Fibroblast of lung (primary cell): Measurements from ENCODE around the gene NDUFA13. TPM values are rescaled to one million over a fixed set of nuclear protein-coding genes. Genes with fewer than 3 reads are reported as not detected.

ENCODE experiments used
- DNase-seq, 2 donors: peaks; one replicate each; pipeline versions ENCODE4 v3.0.0 to v3.0.0-alpha.2; 2010; ENCODE audit warnings: low read depth in 2 of 2
- H2AFZ ChIP-seq: 2 replicates; pipeline ENCODE4 v1.5.1; 2012; ENCODE audit warnings: low read length, control low read depth, inconsistent platforms
- H3K27ac ChIP-seq: 2 replicates; pipeline ENCODE4 v1.5.1; 2011; ENCODE audit warnings: low read length, control low read depth; ENCODE audit not compliant: insufficient read depth
- H3K27me3 ChIP-seq: 2 replicates; pipeline ENCODE4 v1.5.1; 2011; ENCODE audit warnings: mild to moderate bottlenecking, low read length; ENCODE audit not compliant: control insufficient read depth, insufficient read depth
- H3K36me3 ChIP-seq: 2 replicates; pipeline ENCODE4 v1.5.1; 2011; ENCODE audit warnings: low read length; ENCODE audit not compliant: control insufficient read depth, insufficient read depth
- H3K4me1 ChIP-seq: 2 replicates; pipeline ENCODE4 v1.5.1; 2011; ENCODE audit warnings: low read length; ENCODE audit not compliant: control insufficient read depth, insufficient read depth; ENCODE audit errors: extremely low read depth
- H3K4me2 ChIP-seq: 2 replicates; pipeline ENCODE4 v1.5.1; 2011; ENCODE audit warnings: low read length, control low read depth; ENCODE audit not compliant: insufficient read depth; ENCODE audit errors: extremely low read depth
- H3K4me3 ChIP-seq, 4 experiments: fragments of 200-600 bp in 1 of 4; sonication (generic) in 1 of 4; replicated peaks in 1 of 4; 2 replicates each; pipeline ENCODE4 v1.5.1; 2011 to 2016; ENCODE audit warnings: low read length in 4 of 4, low read depth in 3 of 4, mild to moderate bottlenecking in 3 of 4, control low read depth in 2 of 4, inconsistent platforms in 1 of 4, mixed read lengths in 1 of 4; ENCODE audit not compliant: insufficient read depth in 1 of 4; ENCODE audit errors: control extremely low read depth in 1 of 4
- H3K79me2 ChIP-seq: 2 replicates; pipeline ENCODE4 v1.5.1; 2012; ENCODE audit warnings: mild to moderate bottlenecking, low read length, inconsistent platforms; ENCODE audit not compliant: control insufficient read depth, insufficient read depth
- H3K9ac ChIP-seq: 2 replicates; pipeline ENCODE4 v1.5.1; 2011; ENCODE audit warnings: mild to moderate bottlenecking, low read length, control low read depth; ENCODE audit not compliant: insufficient read depth
- H3K9me3 ChIP-seq: 2 replicates; pipeline ENCODE4 v1.5.1; 2012; ENCODE audit warnings: low read depth, low read length; ENCODE audit not compliant: control insufficient read depth, insufficient read depth
- H4K20me1 ChIP-seq: 2 replicates; pipeline ENCODE4 v1.5.1; 2011; ENCODE audit warnings: low read length; ENCODE audit not compliant: control insufficient read depth, insufficient read depth; ENCODE audit errors: extremely low read depth
- EZH2 ChIP-seq: IDR thresholded peaks from 2 replicates; pipeline ENCODE4 v1.5.1; 2012; ENCODE audit warnings: low read length, control low read depth, mild to moderate bottlenecking; ENCODE audit errors: missing control alignments
- polyA plus RNA-seq, 2 donors: library from polyadenylated mRNA; depleted of rRNA in 1 of 2; stranded (reverse) in 1 of 2; unstranded in 1 of 2; fragments of >200 nt; gene quantifications; 2 replicates each; pipeline ENCODE4 v1.2.1, GENCODE V29; 2011 to 2012; ENCODE audit warnings: missing spikeins in 1 of 2
- total RNA-seq: library from RNA; depleted of rRNA; stranded (reverse); fragments of >200 nt; gene quantifications from 2 replicates; pipeline ENCODE4 v1.2.1, GENCODE V29; 2014
- TF ChIP-seq, protein P1 (sequence below), 2 donors: IDR thresholded peaks in 1 of 2; conservative IDR thresholded peaks in 1 of 2; 1 replicate in 1 of 2; 2 replicates in 1 of 2; pipeline ENCODE4 v1.5.1; 2011 to 2012; ENCODE audit warnings: low read length in 2 of 2, control low read depth in 1 of 2, inconsistent platforms in 1 of 2, low read depth in 1 of 2, mild to moderate bottlenecking in 1 of 2

The NDUFA13 gene
- total and polyA plus RNA-seq, 2 donors (not counting 1 experiment from before 2014, with no cell fraction given), result 221 to 306 TPM

DNA sequence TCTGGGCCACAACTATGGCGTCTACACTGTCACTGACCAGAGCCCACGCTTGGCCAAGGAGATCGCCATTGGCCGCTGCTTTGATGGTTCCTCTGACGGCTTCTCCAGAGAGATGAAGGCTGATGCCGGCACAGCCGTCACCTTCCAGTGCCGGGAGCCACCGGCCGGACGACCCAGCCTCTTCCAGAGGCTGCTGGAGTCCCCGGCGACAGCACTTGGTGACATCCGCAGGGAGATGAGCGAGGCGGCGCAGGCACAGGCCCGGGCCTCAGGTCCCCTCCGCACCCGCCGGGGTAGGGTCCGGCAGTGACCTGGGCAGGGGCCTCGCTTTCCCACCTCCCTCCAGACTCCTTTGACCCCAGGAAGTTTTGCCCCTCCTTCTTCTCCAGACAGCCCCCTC is 29.7 kb downstream of the NDUFA13 start:
- Histone ChIP-seq H4K20me1 (no peaks in the 10 kb centered on the region), H3K9ac (no peak overlapping the region), H3K9me3 (no peaks in the 10 kb centered on the region), H3K27me3 (peaks cover 7% of the 10 kb centered on the region), H3K4me3 (no peak overlapping the region), H2AFZ (no peak overlapping the region), H3K36me3 (no peaks in the 10 kb centered on the region), H3K27ac (no peak overlapping the region), H3K4me2 (no peak overlapping the region), H3K79me2 (no peaks in the 10 kb centered on the region), H3K4me1 (no peaks in the 10 kb centered on the region)
- TF ChIP-seq, protein P1, sequence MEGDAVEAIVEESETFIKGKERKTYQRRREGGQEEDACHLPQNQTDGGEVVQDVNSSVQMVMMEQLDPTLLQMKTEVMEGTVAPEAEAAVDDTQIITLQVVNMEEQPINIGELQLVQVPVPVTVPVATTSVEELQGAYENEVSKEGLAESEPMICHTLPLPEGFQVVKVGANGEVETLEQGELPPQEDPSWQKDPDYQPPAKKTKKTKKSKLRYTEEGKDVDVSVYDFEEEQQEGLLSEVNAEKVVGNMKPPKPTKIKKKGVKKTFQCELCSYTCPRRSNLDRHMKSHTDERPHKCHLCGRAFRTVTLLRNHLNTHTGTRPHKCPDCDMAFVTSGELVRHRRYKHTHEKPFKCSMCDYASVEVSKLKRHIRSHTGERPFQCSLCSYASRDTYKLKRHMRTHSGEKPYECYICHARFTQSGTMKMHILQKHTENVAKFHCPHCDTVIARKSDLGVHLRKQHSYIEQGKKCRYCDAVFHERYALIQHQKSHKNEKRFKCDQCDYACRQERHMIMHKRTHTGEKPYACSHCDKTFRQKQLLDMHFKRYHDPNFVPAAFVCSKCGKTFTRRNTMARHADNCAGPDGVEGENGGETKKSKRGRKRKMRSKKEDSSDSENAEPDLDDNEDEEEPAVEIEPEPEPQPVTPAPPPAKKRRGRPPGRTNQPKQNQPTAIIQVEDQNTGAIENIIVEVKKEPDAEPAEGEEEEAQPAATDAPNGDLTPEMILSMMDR (conservative IDR thresholded peaks at IDR 0.05 in 1 of 2, IDR thresholded peaks at IDR 0.05 in 1 of 2; ENCODE audit: low read depth in 1 of 2, low read length in 2 of 2), result no peak
- no peak for TF ChIP-seq EZH2
- DNase-seq, result no peak

DNA sequence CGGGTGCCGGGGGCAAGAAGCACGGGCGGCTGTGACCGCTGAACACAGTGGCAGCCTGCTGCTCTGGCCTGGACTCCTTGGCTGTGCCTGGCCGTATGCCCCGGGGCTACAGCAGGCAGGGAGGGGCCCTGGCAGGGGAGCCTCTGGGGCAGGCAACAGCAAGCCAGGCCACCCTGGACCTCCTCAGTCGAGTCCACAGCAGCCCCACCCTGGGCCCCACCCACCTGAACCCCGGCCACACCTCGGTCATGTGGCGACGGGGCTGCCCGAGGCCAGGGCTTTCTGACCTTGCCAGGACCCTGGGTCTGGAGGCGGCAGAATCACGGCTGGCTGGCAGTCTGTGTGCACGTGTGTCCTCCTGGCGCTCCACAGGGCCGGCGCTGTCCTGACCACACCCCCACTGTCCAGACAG is 30.7 kb downstream of the NDUFA13 start:
- TF ChIP-seq, protein P1 (conservative IDR thresholded peaks at IDR 0.05 in 1 of 2, IDR thresholded peaks at IDR 0.05 in 1 of 2; ENCODE audit: low read depth in 1 of 2, low read length in 2 of 2), result no peak
- TF ChIP-seq EZH2, result no peak
- H3K27ac ChIP-seq, result no peak overlapping the region
- no peak for DNase-seq
- no peaks in the 10 kb centered on the region for H4K20me1 ChIP-seq
- H3K79me2 ChIP-seq, result no peaks in the 10 kb centered on the region
- no peaks in the 10 kb centered on the region for H3K9me3 ChIP-seq
- H3K4me3 ChIP-seq, result no peak overlapping the region
- H3K9ac ChIP-seq, result no peak overlapping the region
- no peak overlapping the region for H2AFZ ChIP-seq
- H3K4me2 ChIP-seq, result no peak overlapping the region
- H3K36me3 ChIP-seq, result no peaks in the 10 kb centered on the region
- no peaks in the 10 kb centered on the region for H3K4me1 ChIP-seq
- peaks cover 7% of the 10 kb centered on the region for H3K27me3 ChIP-seq

- Histone ChIP-seq H3K27me3 (peaks cover 7% of the 10 kb centered on the region), H3K4me3 (no peak overlapping the region), H4K20me1 (no peaks in the 10 kb centered on the region), H3K4me1 (no peaks in the 10 kb centered on the region), H3K79me2 (no peaks in the 10 kb centered on the region), H3K9me3 (no peaks in the 10 kb centered on the region), H3K27ac (no peak overlapping the region), H3K36me3 (no peaks in the 10 kb centered on the region), H3K4me2 (no peak overlapping the region), H2AFZ (no peak overlapping the region), H3K9ac (no peak overlapping the region)
- TF ChIP-seq EZH2, result no peak
- TF ChIP-seq, protein P1 (conservative IDR thresholded peaks at IDR 0.05 in 1 of 2, IDR thresholded peaks at IDR 0.05 in 1 of 2; ENCODE audit: low read depth in 1 of 2, low read length in 2 of 2), result no peak
- DNase-seq, result no peak
Measured at GRCh38 chr19:19547674-19548336, 31.8 kb downstream of the NDUFA13 start.
